ENCODE measurements around the gene UCN2. TPM values are rescaled to one million over a fixed set of nuclear protein-coding genes. Genes with fewer than 3 reads are reported as not detected.

Gene UCN2
- total and polyA plus RNA-seq, 2 donors (not counting 3 experiments of a cell fraction or from before 2014, with no cell fraction given) = 0.11 TPM; not detected in 1

DNA sequence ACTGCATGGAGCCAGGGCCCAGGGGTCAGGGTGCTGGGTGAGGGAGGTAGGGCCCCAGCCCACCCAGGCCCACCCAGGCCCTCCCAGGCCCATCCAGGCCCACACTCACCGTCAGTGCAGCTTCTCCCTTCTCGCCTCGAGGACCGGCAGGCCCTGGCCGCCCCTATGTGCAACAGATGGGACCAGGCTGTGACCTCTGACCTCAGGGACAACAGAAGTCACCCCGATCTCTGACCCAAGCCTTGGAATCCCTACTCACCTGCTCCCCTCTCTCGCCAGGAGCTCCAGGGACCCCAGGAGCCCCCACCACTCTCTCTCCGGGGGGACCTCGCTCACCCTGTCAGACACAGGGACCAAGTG, 2.8 kb upstream of the UCN2 start:
- Histone ChIP-seq H3K9ac (replicated peaks; ENCODE audit: extremely low read depth, insufficient read depth, low read length) (no peak overlapping the region), H3K27me3 (ENCODE audit: control insufficient read depth in 2 of 2, insufficient read depth in 2 of 2, low read length in 2 of 2) (no peaks in the 10 kb centered on the region), H3K4me1 (ENCODE audit: control insufficient read depth, extremely low read depth, insufficient read depth, low read length) (peaks cover 13% of the 10 kb centered on the region), H3K9me3 (replicated peaks; ENCODE audit: control insufficient read depth, insufficient read depth, low read length) (no peaks in the 10 kb centered on the region), H4K20me1 (replicated peaks; ENCODE audit: control insufficient read depth, extremely low read depth, insufficient read depth, low read length) (no peaks in the 10 kb centered on the region), H3K27ac (ENCODE audit: insufficient read depth, low read depth, low read length) (no peak overlapping the region), H3K36me3 (ENCODE audit: control insufficient read depth in 2 of 2, extremely low read depth in 1 of 2, insufficient read depth in 2 of 2, low read length in 2 of 2) (no peaks in the 10 kb centered on the region), H2AFZ (ENCODE audit: low read depth, low read length) (no peak overlapping the region), H3K4me2 (ENCODE audit: insufficient read depth, low read length) (no peak overlapping the region), H3K4me3 (replicated peaks in 1 of 3; ENCODE audit: insufficient read depth in 1 of 3, low read depth in 1 of 3, low read length in 3 of 3) (no peak overlapping the region), H3K9me1 (replicated peaks; ENCODE audit: control insufficient read depth, extremely low read depth, insufficient read depth, low read length) (no peaks in the 10 kb centered on the region), H3K79me2 (ENCODE audit: control insufficient read depth, insufficient read depth, low read length) (no peaks in the 10 kb centered on the region)
- BruUV-seq (replicated peaks) = no TSS peak
- no peak for TF ChIP-seq FOS (IDR thresholded peaks at IDR 0.05; ENCODE audit: borderline replicate concordance, insufficient read depth, low read length)
- no peak for TF ChIP-seq EZH2 (IDR thresholded peaks at IDR 0.05; ENCODE audit: borderline replicate concordance, low read depth, low read length, severe bottlenecking)
- no peak for TF ChIP-seq POLR2A (IDR thresholded peaks at IDR 0.05; ENCODE audit: low read depth, low read length)
- no peak for TF ChIP-seq GATA2 (IDR thresholded peaks at IDR 0.05; ENCODE audit: insufficient read depth, insufficient read length, low read depth, low read length)
- no peak for TF ChIP-seq MYC (IDR thresholded peaks at IDR 0.05; ENCODE audit: low read depth, low read length)
- no peak for TF ChIP-seq JUN (IDR thresholded peaks at IDR 0.05; ENCODE audit: borderline replicate concordance, insufficient read depth, insufficient read length, low read depth)
- TF ChIP-seq POLR2AphosphoS5 (IDR thresholded peaks at IDR 0.05; ENCODE audit: insufficient read depth, low read depth, low read length) = no peak
- TF ChIP-seq, protein P1, sequence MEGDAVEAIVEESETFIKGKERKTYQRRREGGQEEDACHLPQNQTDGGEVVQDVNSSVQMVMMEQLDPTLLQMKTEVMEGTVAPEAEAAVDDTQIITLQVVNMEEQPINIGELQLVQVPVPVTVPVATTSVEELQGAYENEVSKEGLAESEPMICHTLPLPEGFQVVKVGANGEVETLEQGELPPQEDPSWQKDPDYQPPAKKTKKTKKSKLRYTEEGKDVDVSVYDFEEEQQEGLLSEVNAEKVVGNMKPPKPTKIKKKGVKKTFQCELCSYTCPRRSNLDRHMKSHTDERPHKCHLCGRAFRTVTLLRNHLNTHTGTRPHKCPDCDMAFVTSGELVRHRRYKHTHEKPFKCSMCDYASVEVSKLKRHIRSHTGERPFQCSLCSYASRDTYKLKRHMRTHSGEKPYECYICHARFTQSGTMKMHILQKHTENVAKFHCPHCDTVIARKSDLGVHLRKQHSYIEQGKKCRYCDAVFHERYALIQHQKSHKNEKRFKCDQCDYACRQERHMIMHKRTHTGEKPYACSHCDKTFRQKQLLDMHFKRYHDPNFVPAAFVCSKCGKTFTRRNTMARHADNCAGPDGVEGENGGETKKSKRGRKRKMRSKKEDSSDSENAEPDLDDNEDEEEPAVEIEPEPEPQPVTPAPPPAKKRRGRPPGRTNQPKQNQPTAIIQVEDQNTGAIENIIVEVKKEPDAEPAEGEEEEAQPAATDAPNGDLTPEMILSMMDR (IDR thresholded peaks at IDR 0.05; ENCODE audit: extremely low read depth in 1 of 2, insufficient read depth in 1 of 2, low read depth in 1 of 2, low read length in 2 of 2) = no peak
- TF ChIP-seq, protein P2, sequence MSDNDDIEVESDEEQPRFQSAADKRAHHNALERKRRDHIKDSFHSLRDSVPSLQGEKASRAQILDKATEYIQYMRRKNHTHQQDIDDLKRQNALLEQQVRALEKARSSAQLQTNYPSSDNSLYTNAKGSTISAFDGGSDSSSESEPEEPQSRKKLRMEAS (IDR thresholded peaks at IDR 0.05; ENCODE audit: insufficient read depth, insufficient read length) = no peak
- DNase-seq (ENCODE audit: low read depth, low spot score) (no peak), FAIRE-seq (no peak)
- intact Hi-C loops (cut with micrococcal nuclease) = no loop called here
- ChIA-PET POLR2A (no interaction called here), CTCF (interaction anchor here (1.0 to 2.2 kb wide), 3 partner anchors 8 to 43 kb away, joined by 3 to 10 read pairs (median 3); partner anchors contain the start of gene UQCRC1)
- dilution Hi-C loops (cut with MboI; ENCODE audit: extremely low pct_ligation_motif_present, low sequenced_read_pairs) = no loop called here
